DND-41 (cell line): ENCODE measurements around the gene VWA5B1.

Experiments used
- ATAC-seq: fragments of 200-7000 bp; cut with Tn5 transposase; 3 replicates; pipeline ENCODE4 v1.9.1; 2021; ENCODE audit warnings: low read depth; ENCODE audit not compliant: insufficient read depth
- DNase-seq: peaks from one replicate; pipeline ENCODE4 v3.0.0-alpha.2; 2020
- H2AFZ ChIP-seq: 2 replicates; pipeline ENCODE4 v1.6.0; 2012; ENCODE audit warnings: low read depth, low read length
- H3K27ac ChIP-seq: 2 replicates; pipeline ENCODE4 v1.5.1; 2012; ENCODE audit warnings: low read length, inconsistent platforms
- H3K27me3 ChIP-seq: fragments of 200-600 bp; sonication (generic); 2 replicates; pipeline ENCODE4 v1.6.0; 2012; ENCODE audit warnings: low read length, mild to moderate bottlenecking, inconsistent platforms; ENCODE audit not compliant: insufficient read depth, poor library complexity
- H3K36me3 ChIP-seq: 2 replicates; pipeline ENCODE4 v1.5.1; 2012; ENCODE audit warnings: low read length, inconsistent platforms; ENCODE audit not compliant: insufficient read depth
- H3K4me1 ChIP-seq: 2 replicates; pipeline ENCODE4 v1.5.1; 2012; ENCODE audit warnings: mild to moderate bottlenecking, low read length; ENCODE audit not compliant: insufficient read depth
- H3K4me2 ChIP-seq: 2 replicates; pipeline ENCODE4 v1.6.0; 2012; ENCODE audit warnings: mild to moderate bottlenecking, moderate library complexity, low read length, inconsistent platforms; ENCODE audit not compliant: insufficient read depth
- H3K4me3 ChIP-seq, 2 experiments: fragments of 200-600 bp in 1 of 2; shearing (Covaris generic) in 1 of 2; 2 replicates each; pipeline ENCODE4 v1.5.1; 2012 to 2016; ENCODE audit warnings: inconsistent platforms in 2 of 2, low read length in 2 of 2, mild to moderate bottlenecking in 2 of 2, low read depth in 1 of 2, moderate library complexity in 1 of 2
- H3K79me2 ChIP-seq: 2 replicates; pipeline ENCODE4 v1.6.0; 2012; ENCODE audit warnings: low read length, inconsistent platforms; ENCODE audit not compliant: insufficient read depth
- H3K9ac ChIP-seq: 2 replicates; pipeline ENCODE4 v1.6.0; 2012; ENCODE audit warnings: low read depth, mild to moderate bottlenecking, inconsistent platforms, low read length, moderate library complexity
- H3K9me3 ChIP-seq: 2 replicates; pipeline ENCODE4 v1.5.1; 2012; ENCODE audit warnings: low read length, moderate library complexity, mild to moderate bottlenecking, inconsistent platforms; ENCODE audit not compliant: insufficient read depth, severe bottlenecking
- H4K20me1 ChIP-seq: 2 replicates; pipeline ENCODE4 v1.6.0; 2012; ENCODE audit warnings: low read length; ENCODE audit not compliant: insufficient read depth
- EZH2 ChIP-seq: IDR thresholded peaks from 3 replicates; pipeline ENCODE4 v1.6.1; 2012; ENCODE audit warnings: borderline replicate concordance, low read depth, mild to moderate bottlenecking, moderate library complexity, low read length, inconsistent platforms; ENCODE audit not compliant: severe bottlenecking
- TF ChIP-seq, protein P1 (sequence below): IDR thresholded peaks from 2 replicates; pipeline ENCODE4 v1.5.1; 2012; ENCODE audit warnings: borderline replicate concordance, low read length, moderate library complexity, mild to moderate bottlenecking; ENCODE audit not compliant: poor library complexity, severe bottlenecking; ENCODE audit errors: extremely low read depth

Gene VWA5B1

DNA sequence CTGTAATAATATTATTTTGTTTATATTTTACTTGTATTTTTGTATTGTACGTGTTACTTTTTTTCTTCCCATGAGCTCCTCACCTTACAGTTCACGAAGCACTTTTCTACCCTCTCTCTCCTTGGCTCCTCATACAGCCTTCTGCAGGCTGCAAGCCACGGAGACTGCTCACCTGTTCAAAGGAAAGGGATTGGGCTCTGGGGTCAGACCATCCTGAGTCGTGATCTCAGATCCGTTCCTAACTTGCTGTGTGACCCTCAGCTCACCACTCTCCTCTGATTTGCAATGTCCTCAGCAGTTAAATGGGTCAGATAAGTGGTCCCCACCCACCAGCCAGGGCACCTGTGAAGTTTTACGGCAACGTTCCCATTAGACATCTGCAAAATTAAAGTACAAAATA lies 54.1 kb downstream of the VWA5B1 start:
- H3K9ac ChIP-seq = no peak overlapping the region
- no peak for TF ChIP-seq EZH2
- TF ChIP-seq, protein P1, sequence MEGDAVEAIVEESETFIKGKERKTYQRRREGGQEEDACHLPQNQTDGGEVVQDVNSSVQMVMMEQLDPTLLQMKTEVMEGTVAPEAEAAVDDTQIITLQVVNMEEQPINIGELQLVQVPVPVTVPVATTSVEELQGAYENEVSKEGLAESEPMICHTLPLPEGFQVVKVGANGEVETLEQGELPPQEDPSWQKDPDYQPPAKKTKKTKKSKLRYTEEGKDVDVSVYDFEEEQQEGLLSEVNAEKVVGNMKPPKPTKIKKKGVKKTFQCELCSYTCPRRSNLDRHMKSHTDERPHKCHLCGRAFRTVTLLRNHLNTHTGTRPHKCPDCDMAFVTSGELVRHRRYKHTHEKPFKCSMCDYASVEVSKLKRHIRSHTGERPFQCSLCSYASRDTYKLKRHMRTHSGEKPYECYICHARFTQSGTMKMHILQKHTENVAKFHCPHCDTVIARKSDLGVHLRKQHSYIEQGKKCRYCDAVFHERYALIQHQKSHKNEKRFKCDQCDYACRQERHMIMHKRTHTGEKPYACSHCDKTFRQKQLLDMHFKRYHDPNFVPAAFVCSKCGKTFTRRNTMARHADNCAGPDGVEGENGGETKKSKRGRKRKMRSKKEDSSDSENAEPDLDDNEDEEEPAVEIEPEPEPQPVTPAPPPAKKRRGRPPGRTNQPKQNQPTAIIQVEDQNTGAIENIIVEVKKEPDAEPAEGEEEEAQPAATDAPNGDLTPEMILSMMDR = no peak
- H3K27ac ChIP-seq = no peak overlapping the region
- no peak overlapping the region for H2AFZ ChIP-seq
- H3K4me2 ChIP-seq = no peak overlapping the region
- no peaks in the 10 kb centered on the region for H3K9me3 ChIP-seq
- no peak for DNase-seq
- ATAC-seq = no peak
- H3K4me3 ChIP-seq = no peak overlapping the region
- no peaks in the 10 kb centered on the region for H3K4me1 ChIP-seq
- no peaks in the 10 kb centered on the region for H3K79me2 ChIP-seq
- no peaks in the 10 kb centered on the region for H3K36me3 ChIP-seq
- no peaks in the 10 kb centered on the region; the same call in 1 of the 2 replicates for H4K20me1 ChIP-seq
- no peaks in the 10 kb centered on the region for H3K27me3 ChIP-seq

DNA sequence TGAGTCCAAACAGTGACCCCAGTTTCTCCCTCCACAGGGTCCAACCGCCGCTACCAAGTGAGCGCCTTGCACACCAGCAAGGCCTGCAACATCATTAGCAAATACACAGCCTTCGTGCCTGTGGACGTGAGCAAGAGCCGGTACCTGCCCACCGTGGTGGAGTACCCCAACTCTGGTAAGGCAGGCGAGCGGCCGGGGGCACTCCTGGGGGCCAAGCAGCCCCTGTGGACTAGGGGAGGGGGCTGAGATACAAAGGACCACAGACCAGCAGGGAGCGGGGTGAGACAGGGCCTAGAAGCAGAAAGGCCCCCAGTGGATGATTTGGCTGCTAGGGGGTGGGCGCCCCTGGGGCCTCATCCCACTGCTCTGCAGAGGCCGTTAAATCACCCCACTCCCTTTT lies 54.7 kb downstream of the VWA5B1 start:
- no peak overlapping the region for H3K27ac ChIP-seq

DNA sequence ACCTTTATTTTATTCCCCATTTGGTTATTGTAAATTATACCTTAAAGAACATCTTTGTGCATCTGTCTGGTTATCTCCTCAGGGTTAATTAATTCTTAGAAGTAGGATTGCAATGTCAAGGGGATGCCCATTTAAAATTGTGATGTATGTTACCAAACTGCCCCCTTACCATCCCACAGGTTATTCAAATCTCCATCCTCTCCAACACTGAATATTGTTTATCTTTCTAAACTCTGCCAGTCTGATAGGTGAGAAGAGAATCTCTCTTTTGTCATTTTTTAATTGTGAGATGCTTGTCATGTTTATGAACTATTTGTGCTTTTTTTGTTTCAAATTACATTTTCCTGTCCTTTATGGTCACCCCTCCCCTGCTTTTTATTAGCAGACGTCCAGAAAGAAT lies 55.8 kb downstream of the VWA5B1 start:
- no peaks in the 10 kb centered on the region; the same call in 1 of the 2 replicates for H4K20me1 ChIP-seq
- no peak for ATAC-seq
- TF ChIP-seq, protein P1 = no peak
- TF ChIP-seq EZH2 = no peak
- no peaks in the 10 kb centered on the region for H3K4me1 ChIP-seq
- no peak overlapping the region for H3K4me2 ChIP-seq
- H3K9ac ChIP-seq = no peak overlapping the region
- no peaks in the 10 kb centered on the region for H3K79me2 ChIP-seq
- H3K27me3 ChIP-seq = no peaks in the 10 kb centered on the region
- no peak overlapping the region for H3K4me3 ChIP-seq
- H3K9me3 ChIP-seq = no peaks in the 10 kb centered on the region
- no peak for DNase-seq
- no peak overlapping the region for H2AFZ ChIP-seq
- no peak overlapping the region for H3K27ac ChIP-seq
- H3K36me3 ChIP-seq = no peaks in the 10 kb centered on the region

More for the DNA sequence above, 54.7 kb downstream of the VWA5B1 start:
- no peaks in the 10 kb centered on the region for H3K9me3 ChIP-seq
- no peaks in the 10 kb centered on the region; the same call in 1 of the 2 replicates for H4K20me1 ChIP-seq
- no peaks in the 10 kb centered on the region for H3K4me1 ChIP-seq
- no peak for ATAC-seq
- no peak overlapping the region for H3K4me2 ChIP-seq
- no peaks in the 10 kb centered on the region for H3K79me2 ChIP-seq
- no peak for DNase-seq
- no peak overlapping the region for H3K9ac ChIP-seq
- H3K4me3 ChIP-seq = no peak overlapping the region
- TF ChIP-seq EZH2 = no peak
- TF ChIP-seq, protein P1 = no peak
- H3K27me3 ChIP-seq = no peaks in the 10 kb centered on the region
- H2AFZ ChIP-seq = no peak overlapping the region
- no peaks in the 10 kb centered on the region for H3K36me3 ChIP-seq

DNA sequence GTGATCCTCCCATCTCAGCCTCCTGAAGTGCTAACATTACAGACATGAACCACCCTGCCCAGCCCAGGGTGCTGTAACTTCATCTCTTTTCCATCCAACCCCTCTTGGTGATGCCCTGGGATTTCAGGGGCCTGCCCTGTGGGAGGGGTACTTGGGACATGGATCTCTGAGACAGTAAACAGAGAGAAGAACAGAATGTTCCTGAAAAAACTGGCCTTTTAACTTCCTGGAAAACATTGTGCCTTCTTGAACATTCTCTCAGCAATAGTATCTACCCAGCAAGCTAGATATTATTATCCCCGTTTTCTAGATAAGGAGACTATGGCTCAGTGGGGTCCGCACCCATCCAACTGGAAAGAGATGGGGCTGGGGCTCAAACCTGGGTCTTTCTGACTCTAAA lies 57.0 kb downstream of the VWA5B1 start:
- Histone ChIP-seq H3K4me3 (no peak overlapping the region), H3K4me2 (no peak overlapping the region), H3K36me3 (no peaks in the 10 kb centered on the region), H3K27ac (no peak overlapping the region), H3K79me2 (no peaks in the 10 kb centered on the region), H3K9ac (no peak overlapping the region), H3K27me3 (no peaks in the 10 kb centered on the region), H3K4me1 (no peaks in the 10 kb centered on the region), H3K9me3 (no peaks in the 10 kb centered on the region), H4K20me1 (no peaks in the 10 kb centered on the region; the same call in 1 of the 2 replicates), H2AFZ (no peak overlapping the region)
- TF ChIP-seq, protein P1 = no peak
- no peak for TF ChIP-seq EZH2
- ATAC-seq (no peak), DNase-seq (no peak)
